Body of pancreas (tissue), 4 donors: ENCODE data around the gene ACTR1B.

Experiments
- CTCF ChIP-seq, 7 experiments: fragments of 450-650 bp in 4 of 7; fragments of 200-600 bp in 3 of 7; sonication (generic) in 3 of 7; IDR thresholded peaks; one replicate each; pipeline ENCODE4 v1.5.1; 2016 to 2019; ENCODE audit warnings: antibody characterized with exemption in 7 of 7
- POLR2A ChIP-seq, 3 donors: fragments of 450-650 bp; IDR thresholded peaks; one replicate each; pipeline ENCODE4 v1.6.1; 2016; ENCODE audit warnings: antibody characterized with exemption in 3 of 3, mild to moderate bottlenecking in 2 of 3

- TF ChIP-seq CTCF (IDR thresholded peaks at IDR 0.05) = no peak
- TF ChIP-seq POLR2A (IDR thresholded peaks at IDR 0.05) = no peak
Observed at GRCh38 chr2:97660044-97660774, 3.6 kb downstream of the ACTR1B start.
